Subcutaneous adipose tissue (tissue), 4 donors: ENCODE data around the gene TAF15. TPM values are rescaled to one million over a fixed set of nuclear protein-coding genes. Genes with fewer than 3 reads are reported as not detected.

ENCODE experiments used
- CTCF ChIP-seq: fragments of 450-650 bp; IDR thresholded peaks from one replicate; pipeline ENCODE4 v1.5.1; 2016; ENCODE audit warnings: low read depth, mild to moderate bottlenecking, control low read depth, antibody characterized with exemption, moderate library complexity
- total RNA-seq, 4 donors: library from RNA; depleted of rRNA; stranded (reverse); fragments of >200 nt; gene quantifications; one replicate each; pipeline ENCODE4 v1.1.0, GENCODE V29; 2016

TAF15 gene
- total RNA-seq, 4 donors from 2014 or later: 69.1 to 106 (median 78.7) TPM

GRCh38 chr17:35809855-35810461, 674 bp downstream of the TAF15 start:
- TF ChIP-seq CTCF: no peak

DNA sequence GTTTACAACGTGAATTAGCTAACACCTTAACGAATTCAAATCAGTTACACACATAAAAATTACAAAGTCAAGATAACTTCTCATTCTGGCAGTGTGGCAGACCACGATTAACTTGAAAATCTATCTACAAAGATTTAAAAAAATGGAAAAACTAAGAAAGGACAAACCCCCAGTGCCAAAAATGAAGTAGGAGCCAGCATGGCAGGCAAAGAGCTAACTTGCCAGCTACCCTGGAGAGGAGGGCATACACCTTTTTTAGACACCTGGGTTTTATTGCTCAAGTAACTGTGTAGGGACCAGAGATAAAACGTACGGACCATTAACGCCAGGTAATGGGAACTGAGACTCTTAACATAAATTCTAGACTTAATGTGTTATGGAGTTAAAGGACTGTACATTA, 2.5 kb downstream of the TAF15 start:
- TF ChIP-seq CTCF: no peak

- TF ChIP-seq CTCF: no peak
Measured at GRCh38 chr17:35812456-35812855, 3.2 kb downstream of the TAF15 start.

DNA sequence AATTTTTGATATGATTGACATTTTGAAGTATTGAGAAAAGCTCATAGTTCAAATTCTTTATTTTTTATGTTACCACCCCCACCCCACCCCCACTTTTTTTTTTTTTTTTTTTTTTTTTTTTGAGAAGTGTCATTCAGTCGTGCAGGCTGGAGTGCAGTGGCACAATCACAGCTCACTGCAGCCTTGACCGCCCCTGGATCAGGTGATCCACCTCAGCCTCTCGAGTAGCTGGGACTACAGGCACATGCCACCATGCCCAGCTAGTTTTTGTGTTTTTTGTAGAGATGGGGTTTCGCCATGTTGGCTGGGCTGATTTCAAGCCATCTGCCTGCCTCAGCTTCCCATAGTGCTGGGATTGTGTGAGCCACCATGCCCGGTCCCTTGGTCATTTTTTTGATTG, 7.4 kb downstream of the TAF15 start:
- TF ChIP-seq CTCF: no peak

GRCh38 chr17:35817196-35817595, 7.9 kb downstream of the TAF15 start:
- TF ChIP-seq CTCF: no peak

DNA sequence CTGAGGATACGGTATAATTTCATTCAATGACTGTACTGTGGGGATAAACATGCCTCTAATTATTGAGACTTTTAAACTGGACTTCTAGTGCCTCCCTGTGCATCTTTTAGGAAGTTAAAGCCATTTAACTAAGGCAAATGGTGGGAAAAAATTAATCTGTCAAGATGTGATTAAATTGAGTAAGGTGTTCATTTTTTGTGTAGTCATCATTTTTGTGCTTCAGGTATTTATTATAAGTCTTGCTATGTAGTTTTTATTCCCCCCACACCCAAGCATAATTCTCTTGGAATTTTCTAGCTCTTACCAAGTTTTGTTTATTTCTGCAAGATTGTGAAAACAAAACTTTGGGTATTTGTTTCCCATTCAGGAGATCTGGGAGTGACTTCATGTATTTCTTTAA, 10.2 kb downstream of the TAF15 start:
- no peak for TF ChIP-seq CTCF

DNA sequence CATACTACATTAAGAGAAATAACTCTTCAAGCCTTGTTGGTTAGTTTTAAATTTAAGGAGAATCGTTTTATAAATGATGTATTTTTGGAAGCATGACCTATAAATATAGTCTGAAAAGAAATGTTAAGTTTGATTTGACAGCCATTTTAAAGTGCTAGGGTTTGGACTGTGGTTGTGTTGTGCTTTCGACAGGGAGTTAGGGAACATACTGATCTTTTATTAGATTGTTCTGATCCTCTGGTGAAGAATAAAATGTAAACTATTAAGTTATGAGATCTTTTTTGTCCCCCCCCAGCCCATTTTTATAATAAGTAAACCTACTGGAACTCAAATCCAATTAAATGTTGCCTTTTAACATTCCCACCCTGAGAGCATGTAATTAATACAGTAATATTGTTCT, 12.0 kb downstream of the TAF15 start:
- TF ChIP-seq CTCF: no peak
